Peyer's patch (tissue), 4 donors: Measurements from ENCODE around the gene MYO9A.

Source experiments
- CTCF ChIP-seq, 6 experiments: fragments of 450-650 bp in 4 of 6; fragments of 200-600 bp in 2 of 6; sonication (generic) in 1 of 6; IDR thresholded peaks; one replicate each; pipeline ENCODE4 v1.5.1; 2017 to 2019; ENCODE audit warnings: antibody characterized with exemption in 6 of 6, mild to moderate bottlenecking in 3 of 6, moderate library complexity in 1 of 6
- POLR2A ChIP-seq, 2 donors: fragments of 450-650 bp; IDR thresholded peaks; one replicate each; pipeline ENCODE4 v1.5.1; 2017; ENCODE audit warnings: antibody characterized with exemption in 2 of 2, mild to moderate bottlenecking in 2 of 2, moderate library complexity in 2 of 2

- no peak for TF ChIP-seq CTCF (IDR thresholded peaks at IDR 0.05)
- no peak for TF ChIP-seq POLR2A (IDR thresholded peaks at IDR 0.05)
Measured at GRCh38 chr15:71821547-71822129, 296.3 kb downstream of the MYO9A start.
